Measurements from ENCODE around the gene GPATCH3.

Gene GPATCH3

DNA sequence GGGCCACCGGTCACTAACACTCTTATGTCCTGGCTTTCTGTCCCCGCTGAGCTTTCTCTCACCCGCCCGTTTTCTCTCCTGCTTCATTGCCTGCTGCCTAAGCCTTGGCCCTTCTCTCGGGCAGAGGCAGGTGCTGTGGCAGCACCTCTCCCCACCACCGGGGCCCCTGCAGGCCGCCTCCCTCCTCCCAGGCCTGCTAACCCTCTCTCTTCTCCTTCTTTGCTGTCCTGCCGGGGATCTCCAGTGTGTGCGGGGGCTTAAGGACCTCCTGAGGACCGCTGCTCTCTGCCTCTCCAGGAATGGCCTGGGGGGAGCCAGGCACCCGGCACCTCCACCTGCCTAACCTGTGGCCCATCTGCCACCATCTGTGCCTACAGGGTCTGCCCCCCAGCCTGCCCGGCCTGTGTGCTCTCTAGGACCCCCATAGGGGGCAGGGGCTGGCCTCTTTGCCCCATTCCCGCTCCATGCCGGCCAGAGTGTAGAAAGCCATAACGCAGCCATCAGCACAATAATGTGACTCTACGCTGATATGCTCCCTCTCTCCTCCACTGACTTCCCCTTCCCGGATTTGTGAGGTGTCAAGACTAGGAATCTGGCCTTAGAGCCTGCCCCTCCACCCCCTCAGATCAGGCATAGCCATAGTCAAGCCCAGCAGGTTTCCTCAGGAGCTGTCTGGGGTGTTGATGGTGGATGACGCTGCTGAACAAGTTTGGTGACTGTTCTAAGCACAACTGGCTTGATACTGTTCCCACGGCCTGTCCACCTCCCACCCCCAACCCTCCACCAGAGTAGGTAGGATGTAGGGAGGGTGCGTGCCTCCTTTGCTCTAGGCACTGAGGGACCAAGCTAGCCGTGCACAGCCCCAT lies 43.4 kb downstream of the GPATCH3 start:
- no peak for DNase-seq (ENCODE audit: extremely low read depth, low read depth)
- TF ChIP-seq, protein P1, sequence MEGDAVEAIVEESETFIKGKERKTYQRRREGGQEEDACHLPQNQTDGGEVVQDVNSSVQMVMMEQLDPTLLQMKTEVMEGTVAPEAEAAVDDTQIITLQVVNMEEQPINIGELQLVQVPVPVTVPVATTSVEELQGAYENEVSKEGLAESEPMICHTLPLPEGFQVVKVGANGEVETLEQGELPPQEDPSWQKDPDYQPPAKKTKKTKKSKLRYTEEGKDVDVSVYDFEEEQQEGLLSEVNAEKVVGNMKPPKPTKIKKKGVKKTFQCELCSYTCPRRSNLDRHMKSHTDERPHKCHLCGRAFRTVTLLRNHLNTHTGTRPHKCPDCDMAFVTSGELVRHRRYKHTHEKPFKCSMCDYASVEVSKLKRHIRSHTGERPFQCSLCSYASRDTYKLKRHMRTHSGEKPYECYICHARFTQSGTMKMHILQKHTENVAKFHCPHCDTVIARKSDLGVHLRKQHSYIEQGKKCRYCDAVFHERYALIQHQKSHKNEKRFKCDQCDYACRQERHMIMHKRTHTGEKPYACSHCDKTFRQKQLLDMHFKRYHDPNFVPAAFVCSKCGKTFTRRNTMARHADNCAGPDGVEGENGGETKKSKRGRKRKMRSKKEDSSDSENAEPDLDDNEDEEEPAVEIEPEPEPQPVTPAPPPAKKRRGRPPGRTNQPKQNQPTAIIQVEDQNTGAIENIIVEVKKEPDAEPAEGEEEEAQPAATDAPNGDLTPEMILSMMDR (IDR thresholded peaks at IDR 0.05; ENCODE audit: low read depth, low read length): no peak

DNA sequence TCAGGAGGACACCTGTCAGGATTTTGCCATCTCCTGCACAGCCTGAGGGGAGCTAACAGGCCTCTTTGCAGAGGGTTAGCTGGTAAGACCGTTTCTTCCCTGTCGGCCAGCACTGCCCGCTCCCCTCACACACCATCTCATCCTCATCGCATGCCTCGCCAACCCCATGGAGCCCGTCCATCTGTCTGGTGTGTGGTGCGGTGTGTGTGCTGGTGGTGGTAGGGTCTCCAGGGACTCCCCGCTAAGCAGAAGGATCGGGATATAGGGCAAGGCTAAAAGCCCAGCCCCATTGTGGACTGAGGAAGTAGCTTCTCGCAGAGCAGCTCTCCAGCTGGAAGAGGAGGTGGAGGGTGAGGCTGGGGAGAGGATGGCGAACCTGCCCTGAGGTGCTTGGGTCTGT lies 44.1 kb downstream of the GPATCH3 start:
- TF ChIP-seq, protein P1 (IDR thresholded peaks at IDR 0.05; ENCODE audit: low read depth, low read length): no peak
- no peak for DNase-seq (ENCODE audit: extremely low read depth, low read depth)

DNA sequence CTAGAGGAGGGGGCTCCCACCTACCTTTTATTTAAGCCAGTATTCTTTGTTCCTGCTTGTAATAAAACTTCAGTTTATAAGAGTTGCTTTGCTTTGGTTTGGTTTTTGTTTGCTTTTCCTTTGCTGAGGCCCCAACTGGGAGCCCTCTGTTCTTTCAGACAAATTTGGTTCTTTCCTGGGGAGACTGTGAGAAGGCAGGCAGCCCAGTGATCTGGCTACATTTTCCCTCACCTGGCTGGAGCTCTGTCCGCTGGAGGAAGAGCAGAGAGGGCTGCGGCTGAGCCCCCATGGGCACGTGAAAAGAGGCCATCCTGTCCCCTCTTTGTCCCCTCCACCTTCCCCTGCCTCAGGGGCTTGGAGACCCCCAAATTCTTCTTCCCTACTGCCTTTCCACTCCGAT lies 44.6 kb downstream of the GPATCH3 start:
- TF ChIP-seq, protein P1 (IDR thresholded peaks at IDR 0.05; ENCODE audit: low read depth, low read length): no peak
- no peak for DNase-seq (ENCODE audit: extremely low read depth, low read depth)

DNA sequence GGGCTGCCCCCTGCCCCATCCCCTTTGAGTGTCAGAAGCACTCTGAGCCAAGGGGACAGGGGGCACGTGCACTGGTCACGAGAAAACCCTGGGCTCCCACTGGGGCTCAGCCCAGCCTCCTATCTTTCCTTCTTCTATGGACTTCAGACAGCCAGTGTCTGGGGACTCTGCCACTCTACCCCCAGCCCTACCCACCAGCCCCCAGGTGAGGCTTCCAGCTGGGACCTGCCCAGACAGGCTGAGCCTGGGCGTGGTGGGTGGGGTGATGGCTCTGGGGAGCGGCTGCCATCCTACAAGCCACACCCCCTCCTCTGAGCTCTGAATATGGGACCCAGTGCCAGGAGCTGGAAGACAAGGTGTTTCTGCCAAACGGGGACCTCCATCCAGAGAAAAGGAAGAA lies 45.4 kb downstream of the GPATCH3 start:
- TF ChIP-seq, protein P1 (IDR thresholded peaks at IDR 0.05; ENCODE audit: low read depth, low read length): no peak
- no peak for DNase-seq (ENCODE audit: extremely low read depth, low read depth)

DNA sequence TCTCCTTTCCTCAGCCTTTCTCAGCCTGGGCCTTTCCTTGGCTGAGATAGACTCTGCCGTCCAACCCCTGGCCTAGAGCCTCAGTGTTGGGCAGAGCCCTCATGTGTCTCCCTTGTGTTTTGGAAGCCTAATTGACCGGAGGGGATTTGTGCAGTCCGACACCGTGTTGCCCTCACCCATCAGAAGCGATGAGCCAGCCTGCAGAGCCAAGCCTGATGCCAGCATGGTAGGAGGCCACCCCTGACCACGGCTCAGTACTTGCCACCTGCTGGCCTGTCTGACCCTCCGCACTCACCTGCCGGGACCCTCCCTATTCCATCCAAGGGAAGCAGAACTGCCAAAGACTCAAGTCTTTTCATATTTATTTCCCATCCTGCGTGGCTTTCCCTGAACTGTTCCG lies 46.7 kb downstream of the GPATCH3 start:
- TF ChIP-seq, protein P1 (IDR thresholded peaks at IDR 0.05; ENCODE audit: low read depth, low read length): no peak
- no peak for DNase-seq (ENCODE audit: extremely low read depth, low read depth)

DNA sequence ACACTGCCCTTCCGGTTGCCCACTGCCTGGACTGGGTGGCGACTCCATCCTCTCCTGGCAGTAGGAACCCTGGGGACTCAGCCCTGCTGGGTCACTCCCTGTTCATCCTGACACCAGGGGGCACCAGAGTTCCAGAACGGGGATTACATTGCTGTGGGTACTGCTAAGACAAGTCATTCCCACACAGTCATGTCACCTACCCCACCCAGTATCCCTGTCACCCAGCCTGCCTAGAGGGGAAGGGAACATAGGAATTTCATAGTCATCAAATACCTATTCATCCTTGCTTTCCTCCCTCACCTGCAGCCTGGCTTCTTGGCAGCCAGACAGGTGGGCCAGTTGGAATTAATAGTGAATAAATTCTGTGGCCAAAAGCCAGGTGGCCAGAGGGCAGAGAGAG lies 47.1 kb downstream of the GPATCH3 start:
- TF ChIP-seq, protein P1 (IDR thresholded peaks at IDR 0.05; ENCODE audit: low read depth, low read length): peak; percentile 87
- peak; percentile 59 for DNase-seq (ENCODE audit: extremely low read depth, low read depth)

DNA sequence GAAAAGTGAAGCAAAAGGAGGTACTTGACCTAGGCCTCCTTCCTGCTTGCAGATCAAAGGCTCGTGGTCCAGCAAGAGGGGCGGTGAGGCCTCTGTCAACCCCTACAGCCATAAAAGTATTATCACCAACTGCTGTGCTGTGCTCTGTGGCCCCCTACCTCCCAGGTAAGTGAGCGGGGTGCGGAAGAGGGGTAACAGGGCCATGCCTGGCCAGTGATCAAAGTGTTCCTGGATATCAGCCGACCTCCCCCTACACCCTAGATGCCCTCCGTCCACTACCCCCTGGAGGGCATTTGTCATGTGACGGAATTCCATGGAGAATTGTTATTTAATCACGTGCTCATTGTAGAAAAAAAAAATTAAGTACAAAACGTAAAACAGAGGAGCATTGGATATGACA lies 47.6 kb downstream of the GPATCH3 start:
- TF ChIP-seq, protein P1 (IDR thresholded peaks at IDR 0.05; ENCODE audit: low read depth, low read length): no peak
- no peak for DNase-seq (ENCODE audit: extremely low read depth, low read depth)
